GM03348 (cell line): ENCODE measurements around the gene FAM89B.

ENCODE experiments used
- DNase-seq: peaks from one replicate; pipeline ENCODE4 v3.0.0; 2012; ENCODE audit warnings: low spot score

The FAM89B gene

GRCh38 chr11:65573391-65574079 is 1.2 kb downstream of the FAM89B start:
- DNase-seq = no peak

GRCh38 chr11:65574109-65574810 is 1.9 kb downstream of the FAM89B start:
- DNase-seq = peak; percentile 97

- DNase-seq = no peak
Observed at GRCh38 chr11:65574811-65575567, 2.7 kb downstream of the FAM89B start.

GRCh38 chr11:65575568-65576231 is 3.4 kb downstream of the FAM89B start, which contains the start of gene EHBP1L1:
Gene EHBP1L1 (plus strand): TSS chr11:65576053. CDS start chr11:65576303, 250 bp downstream.
- DNase-seq = peak; percentile 94

- DNase-seq = no peak
Observed at GRCh38 chr11:65576232-65576866, 4.0 kb downstream of the FAM89B start.

- DNase-seq = peak; percentile 82
Observed at GRCh38 chr11:65576867-65577755, 4.8 kb downstream of the FAM89B start.

GRCh38 chr11:65577756-65578109 is 5.4 kb downstream of the FAM89B start:
- no peak for DNase-seq

GRCh38 chr11:65578134-65578533 is 5.8 kb downstream of the FAM89B start:
- no peak for DNase-seq

- DNase-seq = no peak
Observed at GRCh38 chr11:65578667-65579066, 6.3 kb downstream of the FAM89B start.

GRCh38 chr11:65579291-65579690 is 7.0 kb downstream of the FAM89B start:
- DNase-seq = no peak

- DNase-seq = no peak
Observed at GRCh38 chr11:65580031-65580692, 7.8 kb downstream of the FAM89B start.

- DNase-seq = no peak
Observed at GRCh38 chr11:65580756-65581155, 8.4 kb downstream of the FAM89B start.

GRCh38 chr11:65581928-65582327 is 9.6 kb downstream of the FAM89B start:
- no peak for DNase-seq

- no peak for DNase-seq
Observed at GRCh38 chr11:65583589-65583988, 11.3 kb downstream of the FAM89B start.

- DNase-seq = no peak
Observed at GRCh38 chr11:65584106-65584505, 11.8 kb downstream of the FAM89B start.

GRCh38 chr11:65584723-65585171 is 12.4 kb downstream of the FAM89B start:
- DNase-seq = no peak

- no peak for DNase-seq
Observed at GRCh38 chr11:65585396-65586246, 13.3 kb downstream of the FAM89B start.

- no peak for DNase-seq
Observed at GRCh38 chr11:65586247-65586630, 13.9 kb downstream of the FAM89B start.

- no peak for DNase-seq
Observed at GRCh38 chr11:65586676-65587075, 14.3 kb downstream of the FAM89B start.
